ENCODE measurements around the gene TNFRSF4.

Gene TNFRSF4

GRCh38 chr1:1245817-1246576 lies 32.0 kb upstream of the TNFRSF4 start:
- in situ Hi-C loops (cut with MboI; ENCODE audit: low sequenced_read_pairs): no loop called here

DNA sequence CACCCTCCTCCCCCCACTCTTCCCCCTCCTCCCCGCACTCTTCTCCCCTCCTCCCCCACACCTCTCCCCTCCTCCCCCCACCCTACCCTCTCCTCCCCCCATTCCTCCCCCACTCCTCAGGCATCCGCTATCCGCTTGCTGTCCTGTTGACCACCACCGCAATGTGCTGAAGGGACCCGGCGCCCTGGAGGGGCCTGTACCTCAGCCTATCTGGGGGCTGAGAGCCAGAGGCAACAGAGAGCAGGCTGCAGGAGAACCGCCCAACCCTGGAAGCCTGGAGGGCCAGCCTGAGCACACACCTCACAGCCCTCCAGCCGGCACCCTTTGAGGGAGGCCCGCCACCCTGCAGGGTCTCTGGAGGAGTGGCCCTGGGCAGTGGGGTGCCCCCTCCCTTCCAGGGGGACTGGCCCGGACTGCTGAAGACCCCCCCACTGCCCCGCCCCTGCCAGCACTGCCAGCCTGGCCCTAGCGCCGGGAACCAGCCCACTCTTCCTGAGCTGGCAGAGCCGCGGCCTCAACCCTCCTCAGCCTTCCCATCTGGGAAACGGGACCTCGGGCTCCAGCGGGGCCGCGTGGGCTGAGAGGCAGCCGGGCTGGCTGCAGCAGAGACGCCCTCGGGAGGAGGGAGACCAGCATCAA lies 31.3 kb upstream of the TNFRSF4 start:
- in situ Hi-C loops (cut with MboI; ENCODE audit: low sequenced_read_pairs): no loop called here

DNA sequence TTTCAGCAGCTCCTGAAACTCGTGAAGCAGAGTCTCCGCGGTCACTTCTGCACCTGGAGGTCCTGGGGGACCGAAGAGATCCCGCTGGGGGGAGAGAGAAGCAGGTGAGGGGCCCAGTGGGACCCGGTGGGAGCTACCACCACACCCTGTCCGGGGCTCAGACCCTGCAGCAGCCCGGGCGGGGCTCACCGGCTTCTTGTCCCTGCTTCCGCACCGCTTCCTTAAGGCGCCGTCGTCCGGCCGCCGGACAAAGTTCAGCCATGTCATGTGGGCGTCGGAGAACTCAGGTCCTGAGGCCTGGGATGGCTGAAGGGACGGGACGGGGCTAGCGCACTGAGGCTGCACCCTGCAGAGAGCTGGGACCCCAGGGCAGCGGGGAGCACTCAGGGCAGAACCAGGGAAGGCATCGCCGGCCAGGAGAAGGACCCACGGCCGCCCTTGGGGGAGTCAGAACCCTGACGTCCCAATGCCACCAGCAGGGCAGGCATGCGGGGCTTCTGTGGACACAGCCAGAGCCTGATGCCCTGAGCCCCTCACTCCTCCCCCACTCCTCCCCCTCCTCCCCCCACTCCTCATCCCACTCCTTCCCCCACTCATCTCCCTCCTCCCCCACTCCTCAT lies 30.3 kb upstream of the TNFRSF4 start:
- in situ Hi-C loops (cut with MboI; ENCODE audit: low sequenced_read_pairs): no loop called here

DNA sequence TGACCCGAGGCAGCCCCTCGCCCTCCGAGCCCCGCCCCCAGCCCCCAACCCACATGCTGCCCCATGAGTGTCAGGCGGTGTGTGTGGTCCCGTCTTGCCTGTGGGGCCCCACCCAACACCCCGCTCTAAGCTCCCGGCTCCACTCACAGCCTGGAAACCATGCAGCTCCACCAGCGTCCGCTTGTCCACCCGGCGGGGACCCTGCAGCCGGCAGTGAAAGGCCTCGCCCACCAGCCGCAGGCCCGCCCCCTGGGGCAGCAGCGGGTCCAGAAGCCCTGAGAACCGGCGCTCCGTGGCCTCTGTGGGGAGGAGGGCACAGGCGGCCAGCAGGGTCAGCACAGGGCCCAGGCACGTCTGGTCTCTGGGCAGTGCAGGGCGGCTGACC lies 29.8 kb upstream of the TNFRSF4 start:
- in situ Hi-C loops (cut with MboI; ENCODE audit: low sequenced_read_pairs): no loop called here

- in situ Hi-C loops (cut with MboI; ENCODE audit: low sequenced_read_pairs): no loop called here
Measured at GRCh38 chr1:1243266-1243660, 29.3 kb upstream of the TNFRSF4 start.

DNA sequence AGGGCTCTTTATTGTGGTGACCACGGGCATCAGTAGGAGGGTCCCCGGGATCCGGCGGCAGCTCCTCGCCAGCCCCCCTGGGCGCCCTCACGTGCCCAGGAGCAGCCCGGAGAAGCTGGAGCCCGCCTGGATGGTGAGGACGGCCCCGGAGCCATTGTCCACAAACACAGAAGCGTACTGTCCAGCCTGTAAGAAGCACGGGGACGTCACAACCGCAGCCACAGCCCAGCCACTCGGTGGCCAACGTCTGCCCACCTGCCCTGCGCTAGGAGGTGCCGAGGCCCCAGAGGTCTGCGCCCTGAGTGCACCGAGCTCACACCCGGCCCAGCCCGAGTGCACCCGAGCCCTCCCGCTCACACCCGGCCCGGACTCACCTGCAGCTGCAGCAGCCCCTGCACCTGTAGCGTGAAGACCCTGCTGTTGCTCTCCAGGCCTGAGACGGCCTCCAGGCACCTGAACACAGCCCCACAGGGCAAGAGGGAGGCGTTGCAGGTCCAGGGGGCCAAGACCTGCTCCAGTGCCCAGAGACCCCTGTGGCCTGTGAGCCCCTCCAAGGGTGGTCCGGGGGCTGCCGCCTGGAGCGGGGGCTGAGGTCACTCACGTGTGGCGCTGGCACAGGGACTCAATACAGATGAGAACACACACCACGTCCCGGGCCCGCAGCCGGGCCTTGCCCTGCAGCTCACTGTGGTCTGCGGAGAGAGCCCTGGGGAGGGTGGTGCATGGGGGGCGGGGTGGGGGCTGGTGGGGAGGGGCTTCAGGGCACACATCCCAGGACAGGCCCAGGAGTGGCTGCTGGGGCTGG lies 28.7 kb upstream of the TNFRSF4 start:
- in situ Hi-C loops (cut with MboI; ENCODE audit: low sequenced_read_pairs): no loop called here

- in situ Hi-C loops (cut with MboI; ENCODE audit: low sequenced_read_pairs): no loop called here
Measured at GRCh38 chr1:1241588-1242219, 27.8 kb upstream of the TNFRSF4 start.

DNA sequence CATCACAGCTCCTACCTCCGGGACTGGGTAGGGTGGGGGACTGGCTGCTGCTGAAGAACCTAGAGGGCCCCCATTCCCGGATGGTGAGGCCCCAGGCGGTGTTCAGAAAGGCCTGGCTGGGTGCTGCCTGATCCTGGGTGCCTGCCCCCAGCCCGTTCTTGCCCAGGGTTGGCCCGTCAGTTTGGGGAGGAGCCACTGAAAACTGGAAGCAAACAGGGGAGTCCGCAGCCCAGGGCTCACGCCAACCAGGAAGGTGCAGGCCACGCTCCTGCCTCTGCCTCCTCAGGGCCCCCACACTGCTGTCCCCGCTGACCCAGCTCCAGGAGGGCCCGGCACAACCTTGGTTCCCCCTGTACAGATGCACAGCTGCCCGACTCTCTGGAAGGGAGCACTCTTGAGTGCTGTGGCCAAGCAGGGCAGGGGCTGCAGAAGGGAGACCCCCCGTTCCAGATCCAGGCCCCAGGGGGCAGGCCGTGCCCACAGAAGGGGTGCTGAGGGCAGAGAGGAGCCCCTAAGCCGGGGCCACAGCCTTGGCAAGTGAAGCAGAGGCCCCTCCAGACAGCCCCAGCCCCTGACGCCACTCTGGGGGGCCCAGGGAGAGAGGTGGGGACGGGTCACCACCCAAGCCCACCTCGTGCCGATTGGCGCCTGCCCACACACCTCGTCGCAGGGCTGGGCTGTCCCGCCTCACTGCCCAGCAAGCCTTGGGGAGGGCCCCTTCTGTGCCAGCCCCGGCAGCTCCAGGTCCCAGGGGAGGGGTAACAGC lies 27.1 kb upstream of the TNFRSF4 start:
- in situ Hi-C loops (cut with MboI; ENCODE audit: low sequenced_read_pairs): no loop called here

- in situ Hi-C loops (cut with MboI; ENCODE audit: low sequenced_read_pairs): no loop called here
Measured at GRCh38 chr1:1240348-1240732, 26.4 kb upstream of the TNFRSF4 start.

DNA sequence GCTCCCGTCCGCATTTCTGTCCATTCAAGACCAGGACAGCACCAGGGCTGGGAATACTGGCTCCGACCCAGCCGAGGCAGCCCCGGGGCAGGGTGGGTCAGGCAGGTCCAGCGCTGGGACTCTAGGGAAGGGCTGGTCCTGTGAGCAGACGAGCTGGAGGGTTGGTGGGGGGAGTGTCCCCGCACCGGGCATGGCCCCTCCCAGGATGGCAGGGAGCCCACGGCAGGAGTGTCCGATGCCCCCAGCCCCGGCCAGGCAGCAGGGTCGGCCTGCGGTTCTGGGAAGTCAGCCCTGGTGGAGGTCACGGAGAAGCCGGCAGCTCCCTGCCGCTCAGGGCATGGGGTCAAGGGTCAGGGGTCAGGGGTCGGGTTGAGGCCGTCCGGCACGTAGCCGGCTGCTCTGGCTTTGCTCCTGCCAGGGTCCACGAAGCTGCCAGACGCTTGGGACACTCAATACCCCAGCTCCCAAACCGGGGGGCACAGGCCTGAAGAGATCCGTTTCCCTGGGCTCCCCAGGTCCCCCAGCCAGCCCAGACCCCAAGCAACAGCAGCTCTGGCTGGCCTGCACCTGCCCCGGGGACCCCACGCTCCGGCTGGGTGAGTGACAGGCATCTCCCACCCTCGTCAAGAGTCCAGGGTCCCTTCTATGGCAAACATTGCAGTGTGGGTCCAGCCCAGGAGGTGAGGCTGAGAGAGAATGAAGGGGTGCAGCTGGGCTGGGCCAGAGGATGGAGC lies 25.8 kb upstream of the TNFRSF4 start:
- in situ Hi-C loops (cut with MboI; ENCODE audit: low sequenced_read_pairs): no loop called here

DNA sequence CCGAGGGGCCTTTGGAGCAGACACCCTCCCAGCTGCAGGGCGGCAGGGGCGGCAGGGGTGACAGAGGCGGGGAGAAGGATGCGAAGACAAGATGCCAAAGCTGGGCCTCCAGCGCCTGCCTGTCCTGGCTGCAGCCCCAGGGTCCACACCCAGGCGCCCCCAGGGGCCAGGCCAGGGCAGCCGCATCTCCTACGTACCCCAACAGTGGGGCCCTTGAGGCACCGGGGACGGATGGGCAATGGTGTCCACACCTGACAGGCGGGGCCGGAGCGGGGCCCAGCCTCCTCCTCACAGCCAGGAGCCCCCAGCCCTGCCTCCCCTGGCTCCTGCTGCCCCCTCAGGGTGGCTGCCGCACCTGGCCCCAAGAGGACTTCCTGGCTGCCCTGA lies 25.3 kb upstream of the TNFRSF4 start:
- in situ Hi-C loops (cut with MboI; ENCODE audit: low sequenced_read_pairs): no loop called here

- in situ Hi-C loops (cut with MboI; ENCODE audit: low sequenced_read_pairs): no loop called here
Measured at GRCh38 chr1:1238702-1239178, 24.8 kb upstream of the TNFRSF4 start.

DNA sequence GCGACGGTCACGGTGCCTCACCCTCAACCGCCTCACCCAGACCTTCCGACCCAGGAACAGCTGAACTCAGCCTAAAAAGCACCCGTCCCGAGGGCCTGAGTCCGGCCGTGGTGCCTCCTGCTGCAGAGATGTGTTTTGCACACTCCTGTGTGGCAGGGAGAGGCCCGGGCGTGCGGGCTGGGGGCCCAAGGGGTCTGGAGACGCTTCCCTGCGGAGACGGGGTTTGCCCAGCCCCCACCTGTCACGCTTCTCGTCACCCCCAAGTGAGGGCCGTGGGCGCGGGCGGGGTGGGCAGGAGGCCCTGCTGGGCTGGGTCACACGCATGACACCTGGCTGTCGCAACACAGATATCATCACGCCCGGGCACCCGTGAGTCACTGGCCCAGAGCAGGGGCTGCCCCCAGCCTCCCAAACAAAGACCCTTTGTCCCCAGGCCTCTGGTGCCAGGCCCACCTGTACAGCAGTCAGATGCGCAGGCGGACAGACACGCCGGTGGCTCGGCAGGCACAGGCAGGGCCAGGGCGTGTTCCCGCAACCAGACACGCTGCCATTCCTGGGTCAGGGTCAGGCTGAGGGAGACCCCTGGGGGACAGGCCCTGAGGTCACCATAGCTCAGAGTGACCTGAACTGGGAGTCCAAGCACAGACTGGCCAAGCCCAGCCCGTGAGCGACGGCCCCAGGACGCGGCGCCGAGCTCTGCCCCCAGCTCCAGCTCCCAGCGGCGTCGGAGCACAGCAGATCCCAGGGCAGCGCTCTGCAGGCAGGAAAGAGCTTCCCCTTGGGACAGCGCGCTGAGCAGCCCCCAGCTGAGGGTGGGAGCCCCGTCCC lies 24.1 kb upstream of the TNFRSF4 start:
- in situ Hi-C loops (cut with MboI; ENCODE audit: low sequenced_read_pairs): no loop called here

DNA sequence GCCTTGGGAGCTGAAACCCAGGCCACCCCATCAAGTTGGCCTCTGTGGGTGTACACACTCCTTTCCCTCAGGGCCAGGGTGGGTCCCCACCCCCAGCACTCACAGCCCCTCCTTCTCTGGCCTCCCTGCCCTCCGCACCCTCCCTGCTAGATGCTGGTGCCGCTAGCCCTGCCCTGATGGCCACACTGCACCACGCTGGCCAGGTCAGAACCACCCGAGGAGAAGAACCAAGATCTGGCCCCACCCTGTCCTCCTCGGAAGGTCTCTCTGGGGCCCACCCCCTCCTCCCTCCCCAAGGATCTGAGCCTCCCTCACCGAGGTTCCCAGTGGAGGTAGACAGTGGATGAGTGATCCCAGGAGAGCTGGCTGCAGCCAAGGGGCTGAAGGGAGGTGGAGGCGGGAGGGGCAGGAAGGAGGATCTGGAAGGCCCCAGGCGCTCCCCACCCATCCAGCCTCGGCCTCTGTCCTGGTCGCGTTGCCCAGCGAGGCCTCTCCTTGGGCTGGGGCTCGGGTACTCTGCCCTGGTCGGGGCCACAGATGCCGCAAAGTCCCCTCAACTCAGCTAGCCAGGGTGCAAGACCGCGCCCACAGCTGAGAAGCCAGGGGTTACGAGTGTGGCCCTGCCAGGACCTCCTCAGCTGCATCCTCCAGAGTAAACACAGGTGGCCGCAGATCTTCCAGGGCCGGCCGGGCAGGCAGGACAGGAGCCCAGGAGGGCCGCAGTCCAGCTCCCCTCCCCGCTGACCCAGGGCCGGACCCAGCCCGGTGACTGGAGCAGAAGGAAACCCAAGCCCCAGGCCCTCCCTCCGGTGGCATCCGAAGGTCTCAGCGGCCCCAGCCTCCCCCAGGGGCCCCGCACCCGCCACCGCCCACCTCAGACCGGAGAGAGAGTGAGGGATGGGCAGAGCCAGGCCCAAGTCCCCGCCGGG lies 23.3 kb upstream of the TNFRSF4 start:
- in situ Hi-C loops (cut with MboI; ENCODE audit: low sequenced_read_pairs): no loop called here

GRCh38 chr1:1236176-1236763 lies 22.3 kb upstream of the TNFRSF4 start:
- in situ Hi-C loops (cut with MboI; ENCODE audit: low sequenced_read_pairs): no loop called here

DNA sequence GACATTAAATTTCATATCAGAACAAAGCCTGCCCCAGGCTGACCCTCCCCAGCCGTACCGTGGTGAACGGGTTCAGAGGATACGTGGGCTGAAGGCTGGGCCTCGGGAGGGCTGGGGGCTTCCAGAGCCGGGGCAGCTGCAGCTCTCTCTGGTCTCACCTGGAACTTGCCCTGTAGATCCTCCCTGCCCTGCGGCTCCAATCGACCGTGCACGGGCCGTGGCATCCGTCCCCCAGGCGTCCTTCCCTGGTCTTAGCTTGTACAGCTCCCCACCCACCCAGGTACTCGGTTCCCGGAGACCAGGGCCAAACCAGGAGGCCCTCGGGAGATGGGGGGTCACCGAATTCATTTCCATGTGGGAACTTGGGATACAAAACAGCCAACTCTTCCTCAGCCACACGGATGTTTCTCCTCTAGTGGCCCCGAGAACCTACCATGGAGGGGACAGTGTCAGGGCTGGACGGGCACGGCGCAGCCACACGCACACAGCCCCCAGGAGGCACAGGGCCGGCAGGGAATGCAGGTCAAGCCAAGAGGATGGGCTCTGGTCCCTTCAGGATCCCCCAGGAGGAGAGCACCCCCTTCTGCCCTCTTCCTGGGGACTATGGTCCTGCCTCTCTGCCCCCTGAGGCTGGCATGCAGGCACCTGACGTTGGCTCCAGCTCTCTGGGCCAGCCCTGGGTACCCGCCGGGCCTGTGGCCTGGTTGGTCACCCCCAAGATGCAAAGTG lies 21.2 kb upstream of the TNFRSF4 start:
- in situ Hi-C loops (cut with MboI; ENCODE audit: low sequenced_read_pairs): no loop called here
